Nasal cavity respiratory epithelium epithelial cell of viscerocranial mucosa (primary cell): Measurements from ENCODE around the gene GFPT1. TPM values are rescaled to one million over a fixed set of nuclear protein-coding genes. Genes with fewer than 3 reads are reported as not detected.

Experiments
- total RNA-seq: library from RNA; depleted of rRNA; stranded (reverse); fragments of >200 nt; gene quantifications from 2 replicates; pipeline ENCODE4 v1.2.3, GENCODE V29; 2014

GFPT1 gene
- total RNA-seq, result 118 and 151 TPM in 2 replicates

DNA sequence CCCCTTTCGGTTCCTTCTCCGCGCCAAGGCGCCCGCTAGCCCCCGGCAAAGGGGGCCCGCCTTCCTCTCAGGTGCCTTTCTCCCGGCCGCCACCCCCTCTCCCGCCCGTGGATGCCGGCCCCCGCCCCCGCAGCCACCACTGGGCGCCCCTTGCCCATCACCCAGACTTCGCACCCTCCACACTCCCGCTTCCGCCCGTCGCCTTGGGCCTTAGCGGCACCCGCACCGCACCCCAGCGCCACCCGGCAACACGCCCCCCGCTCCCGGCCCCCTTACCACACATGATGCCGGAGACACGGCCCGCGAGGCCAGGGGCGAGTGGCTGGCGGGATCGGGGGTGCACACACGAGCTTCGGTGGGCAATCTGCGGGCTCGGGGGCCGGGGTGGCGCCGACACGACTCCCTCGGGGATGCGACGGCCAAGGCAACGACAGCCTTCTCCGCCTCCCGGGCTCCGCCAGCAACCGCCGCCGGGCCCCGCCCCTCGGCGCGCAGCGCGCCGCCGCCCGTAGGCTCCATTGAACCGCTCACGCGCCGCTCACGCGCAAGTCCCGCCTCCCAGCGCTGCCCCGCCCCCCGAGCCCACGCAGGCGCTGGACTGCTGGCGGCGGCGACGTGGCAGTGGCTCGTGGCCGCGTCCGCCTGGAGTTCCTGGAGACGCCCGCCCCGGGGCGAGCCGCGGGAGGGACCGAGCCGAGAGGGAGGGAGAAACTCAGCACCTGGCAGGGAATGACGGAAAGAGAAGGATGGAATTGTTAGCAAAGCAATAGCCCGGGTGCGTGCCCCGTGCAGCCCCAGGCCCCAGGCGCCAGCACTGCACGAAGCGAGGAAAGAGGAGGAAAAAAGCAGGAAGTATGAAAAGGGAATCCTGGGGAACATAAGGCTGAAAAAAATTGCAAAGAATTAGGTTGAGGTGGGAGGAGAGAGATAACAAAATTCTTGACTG lies at the start of gene GFPT1:
GFPT1 (minus strand) TSS at position 439 of the 946 bp plus-strand sequence; CDS start at position 283, 156 bp downstream.

Other genes with a start within 250 kb of the GFPT1 start
- 21.3 and 26.3 TPM in 2 replicates for gene NFU1, start 50.2 kb upstream of the GFPT1 start, total RNA-seq